Body of pancreas (tissue), 4 donors: Measurements from ENCODE around the gene RFX1. TPM values are rescaled to one million over a fixed set of nuclear protein-coding genes. Genes with fewer than 3 reads are reported as not detected.

Experiments
- ATAC-seq: fragments of 150-250 bp; one replicate; pipeline ENCODE4 v1.9.1; 2016
- DNase-seq, 4 donors: peaks; one replicate each; pipeline ENCODE4 v3.0.0-alpha.2; 2019
- H3K27ac ChIP-seq, 4 donors: fragments of 200-600 bp; sonication (generic); 1 replicate in 3 of 4; 2 replicates in 1 of 4; pipeline versions ENCODE4 v1.5.1 to v1.6.1; 2016 to 2019; ENCODE audit warnings: mild to moderate bottlenecking in 1 of 4, mixed read lengths in 1 of 4, moderate library complexity in 1 of 4
- H3K27me3 ChIP-seq, 2 donors: fragments of 200-600 bp; sonication (generic); one replicate each; pipeline ENCODE4 v1.6.0; 2016; ENCODE audit warnings: mild to moderate bottlenecking in 1 of 2
- H3K36me3 ChIP-seq, 2 donors: fragments of 200-600 bp; sonication (generic); replicated peaks in 1 of 2; 2 replicates each; pipeline ENCODE4 v1.5.1; 2016; ENCODE audit warnings: low read depth in 2 of 2; ENCODE audit not compliant: insufficient read depth in 1 of 2
- H3K4me1 ChIP-seq: fragments of 200-600 bp; sonication (generic); one replicate; pipeline ENCODE4 v1.6.0; 2016
- H3K4me3 ChIP-seq, 2 donors: fragments of 200-600 bp; sonication (generic); 1 replicate in 1 of 2; 2 replicates in 1 of 2; pipeline ENCODE4 v1.5.1; 2016 to 2019
- H3K9me3 ChIP-seq, 3 donors: fragments of 200-600 bp; sonication (generic); 1 replicate in 2 of 3; 2 replicates in 1 of 3; pipeline ENCODE4 v1.5.1; 2016
- POLR2A ChIP-seq, 3 donors: fragments of 450-650 bp; IDR thresholded peaks; one replicate each; pipeline ENCODE4 v1.6.1; 2016; ENCODE audit warnings: antibody characterized with exemption in 3 of 3, mild to moderate bottlenecking in 2 of 3
- WGBS, 2 donors: methylation state at CpG; one replicate each; pipeline ENCODE4 v1.1.5; 2017; 5-methylcytosine and 5-hydroxymethylcytosine counted together
- intact Hi-C: fragments of 100-400 bp; cut with DNase I; formaldehyde crosslinking; loops from one replicate; pipeline ENCODE4 v1.15.1; 2023
- total RNA-seq, 2 donors: library from RNA; depleted of rRNA; stranded (reverse); fragments of >200 nt; gene quantifications; one replicate each; pipeline ENCODE4 v1.1.0, GENCODE V29; 2016
- TF ChIP-seq, protein P1 (sequence below), 7 experiments: fragments of 450-650 bp in 4 of 7; fragments of 200-600 bp in 3 of 7; sonication (generic) in 3 of 7; IDR thresholded peaks; one replicate each; pipeline ENCODE4 v1.5.1; 2016 to 2019; ENCODE audit warnings: antibody characterized with exemption in 7 of 7

The RFX1 gene
- total RNA-seq, 2 donors from 2014 or later: 3.9 to 7.6 TPM

DNA sequence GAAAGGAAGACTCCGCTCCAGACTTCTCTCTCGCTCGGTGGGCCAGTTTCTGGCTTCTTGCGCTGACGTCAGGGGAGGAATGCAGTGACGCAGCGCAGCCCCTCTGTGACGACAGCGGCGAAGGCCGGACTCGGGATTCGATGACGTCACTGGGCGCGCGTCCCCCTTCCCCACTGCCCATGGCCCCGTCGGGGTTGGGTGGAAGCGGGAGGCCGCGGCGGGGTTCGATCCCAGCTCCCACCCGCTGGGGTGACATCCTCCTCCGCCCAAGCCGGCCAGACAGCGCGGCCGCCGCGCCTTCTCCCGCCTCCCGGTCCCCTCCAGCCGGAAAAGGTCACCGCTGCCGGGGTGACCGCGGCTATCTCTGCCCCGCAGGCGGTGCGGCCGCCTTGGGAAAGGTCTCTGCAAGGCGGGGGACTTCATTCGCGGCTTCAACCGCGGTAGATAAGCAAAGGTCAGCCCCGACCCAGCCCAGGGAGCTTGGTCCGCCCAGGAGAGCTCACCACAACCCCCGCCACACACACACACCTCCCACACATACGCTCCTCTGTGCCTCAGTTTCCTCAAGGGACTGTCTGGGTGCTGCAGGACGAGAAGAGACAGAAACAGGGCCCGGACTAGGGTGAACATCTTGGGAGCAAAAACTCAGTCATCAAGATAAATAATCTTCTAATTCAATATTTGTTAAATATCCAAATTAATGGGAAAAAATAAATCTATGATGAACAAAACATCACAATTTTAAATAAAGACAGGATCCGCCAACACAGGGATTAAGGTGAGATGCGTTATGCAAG is 844 bp upstream of the RFX1 start:
- H3K27ac ChIP-seq: peak overlapping the region; percentile 95 to 100 (median 100)
- WGBS, 2 donors: 4 to 6% methylated on average over 20 to 44 of the region's 56 CpGs
- H3K27me3 ChIP-seq: no peaks in the 10 kb centered on the region
- TF ChIP-seq, protein P1, sequence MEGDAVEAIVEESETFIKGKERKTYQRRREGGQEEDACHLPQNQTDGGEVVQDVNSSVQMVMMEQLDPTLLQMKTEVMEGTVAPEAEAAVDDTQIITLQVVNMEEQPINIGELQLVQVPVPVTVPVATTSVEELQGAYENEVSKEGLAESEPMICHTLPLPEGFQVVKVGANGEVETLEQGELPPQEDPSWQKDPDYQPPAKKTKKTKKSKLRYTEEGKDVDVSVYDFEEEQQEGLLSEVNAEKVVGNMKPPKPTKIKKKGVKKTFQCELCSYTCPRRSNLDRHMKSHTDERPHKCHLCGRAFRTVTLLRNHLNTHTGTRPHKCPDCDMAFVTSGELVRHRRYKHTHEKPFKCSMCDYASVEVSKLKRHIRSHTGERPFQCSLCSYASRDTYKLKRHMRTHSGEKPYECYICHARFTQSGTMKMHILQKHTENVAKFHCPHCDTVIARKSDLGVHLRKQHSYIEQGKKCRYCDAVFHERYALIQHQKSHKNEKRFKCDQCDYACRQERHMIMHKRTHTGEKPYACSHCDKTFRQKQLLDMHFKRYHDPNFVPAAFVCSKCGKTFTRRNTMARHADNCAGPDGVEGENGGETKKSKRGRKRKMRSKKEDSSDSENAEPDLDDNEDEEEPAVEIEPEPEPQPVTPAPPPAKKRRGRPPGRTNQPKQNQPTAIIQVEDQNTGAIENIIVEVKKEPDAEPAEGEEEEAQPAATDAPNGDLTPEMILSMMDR (IDR thresholded peaks at IDR 0.05): peak in 3 of 7 experiments; percentile 14 to 19 (median 19)
- TF ChIP-seq POLR2A (IDR thresholded peaks at IDR 0.05): peak; percentile 30 to 84 (median 79)
- DNase-seq (peak in 2 of 4 donors; percentile 87 to 88), ATAC-seq (peak; percentile 45)
- intact Hi-C loops: no loop called here
- peaks cover 37% of the 10 kb centered on the region for H3K4me1 ChIP-seq
- no peaks in the 10 kb centered on the region for H3K36me3 ChIP-seq
- H3K9me3 ChIP-seq: no peaks in the 10 kb centered on the region
- H3K4me3 ChIP-seq: peak overlapping the region; percentile 40 to 66

DNA sequence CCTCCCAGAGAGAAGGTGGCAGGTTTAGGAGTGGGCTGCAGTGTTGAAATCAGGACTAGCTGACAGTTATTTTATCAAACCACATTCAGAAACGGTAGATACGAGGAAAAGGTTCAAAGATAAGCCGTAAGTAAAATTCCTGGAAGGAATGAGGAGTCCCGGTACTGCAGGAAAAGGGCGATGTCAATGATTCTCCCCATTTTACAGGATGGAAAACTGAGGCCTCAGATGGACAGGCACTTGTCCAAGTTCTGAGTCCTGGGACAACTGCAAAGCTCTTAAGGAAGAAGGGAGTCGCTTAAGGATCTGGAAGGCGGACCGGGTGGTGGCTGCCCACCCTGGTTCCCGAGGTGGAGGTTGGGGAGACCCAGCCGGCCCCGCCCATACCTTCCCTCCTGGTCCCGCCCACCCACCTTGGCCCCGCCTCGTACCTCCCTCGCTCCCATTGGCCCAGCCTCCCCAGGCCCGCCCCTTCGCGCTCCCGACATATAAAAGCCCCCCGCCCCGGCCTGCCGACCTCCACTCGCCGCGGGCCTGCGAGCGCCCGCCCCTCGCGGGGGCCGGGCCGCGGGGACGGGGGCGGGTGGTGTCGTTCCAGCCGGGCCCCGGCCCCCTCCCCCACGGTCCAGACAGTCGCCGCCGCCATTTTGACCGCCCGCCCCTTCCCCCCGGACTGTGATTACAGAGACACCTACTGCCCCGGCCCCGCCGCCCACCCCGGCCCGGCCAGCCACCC is 603 bp downstream of the RFX1 start:
- intact Hi-C loops: no loop called here
- H3K27ac ChIP-seq: peak overlapping the region; percentile 95 to 100 (median 100)
- DNase-seq: peak; percentile 93 to 96 (median 94)
- WGBS, 2 donors: 3 to 7% methylated on average over 15 to 24 of the region's 50 CpGs
- no peaks in the 10 kb centered on the region for H3K36me3 ChIP-seq
- peak; percentile 62 for ATAC-seq
- H3K4me1 ChIP-seq: peaks cover 37% of the 10 kb centered on the region
- peak overlapping the region; percentile 42 to 50 for H3K4me3 ChIP-seq
- no peaks in the 10 kb centered on the region for H3K27me3 ChIP-seq
- no peaks in the 10 kb centered on the region for H3K9me3 ChIP-seq
- TF ChIP-seq, protein P1 (IDR thresholded peaks at IDR 0.05): no peak
- peak in 2 of 3 donors; percentile 23 to 33 for TF ChIP-seq POLR2A (IDR thresholded peaks at IDR 0.05)

- ATAC-seq (peak; percentile 12), DNase-seq (peak; percentile 74 to 83 (median 80))
- peak overlapping the region; percentile 95 to 100 (median 100) for H3K27ac ChIP-seq
- no peaks in the 10 kb centered on the region for H3K9me3 ChIP-seq
- no peaks in the 10 kb centered on the region for H3K27me3 ChIP-seq
- intact Hi-C loops: no loop called here
- TF ChIP-seq, protein P1 (IDR thresholded peaks at IDR 0.05): no peak
- TF ChIP-seq POLR2A (IDR thresholded peaks at IDR 0.05): peak in 2 of 3 donors; percentile 41 to 50
- peaks cover 37% of the 10 kb centered on the region for H3K4me1 ChIP-seq
- no peak overlapping the region for H3K4me3 ChIP-seq
- no peaks in the 10 kb centered on the region for H3K36me3 ChIP-seq
- 2 to 3% methylated on average over 14 of the region's 14 CpGs for WGBS, 2 donors
These were observed 1.3 kb downstream of the RFX1 start for GRCh38 chr19:14004619-14005348.

DNA sequence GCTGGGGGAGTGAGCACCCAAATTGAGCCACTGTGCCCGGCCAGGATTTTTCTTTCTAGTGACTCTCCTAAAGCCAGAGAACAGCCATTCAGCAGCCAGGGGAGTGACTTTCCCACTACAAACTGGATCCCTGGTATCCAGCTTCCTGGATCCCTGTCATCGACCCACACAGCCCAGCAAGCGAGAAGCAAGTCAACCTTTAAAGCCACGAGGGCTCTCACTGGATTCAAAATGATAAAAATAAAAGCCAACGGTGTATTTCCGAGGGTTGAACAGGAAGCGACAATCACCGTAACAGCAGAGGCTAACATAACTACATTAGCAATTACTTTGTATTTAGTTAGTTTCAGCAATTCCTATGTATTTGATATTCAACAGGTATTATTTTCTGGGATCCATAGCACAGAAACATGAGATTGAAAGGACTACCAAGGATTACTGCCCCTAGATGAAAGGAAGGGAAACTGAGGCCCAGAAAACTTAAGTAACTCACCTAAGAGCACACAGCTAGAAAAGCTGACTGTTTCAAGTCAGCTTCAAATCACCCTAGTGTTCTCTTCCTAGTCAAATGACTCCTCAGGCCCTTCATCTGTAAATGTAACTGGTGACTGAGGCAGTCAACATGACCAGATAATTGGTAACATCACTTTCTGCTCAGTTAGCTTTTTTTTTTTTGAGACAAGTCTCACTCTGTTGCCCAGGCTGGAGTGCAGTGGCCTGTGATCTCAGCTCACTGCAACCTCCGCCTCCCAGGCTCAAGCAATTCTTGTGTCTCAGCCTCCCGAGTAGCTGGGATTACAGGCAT is 2.7 kb downstream of the RFX1 start:
- no peak overlapping the region for H3K4me3 ChIP-seq
- peaks cover 41% of the 10 kb centered on the region for H3K4me1 ChIP-seq
- no peak for ATAC-seq
- peak overlapping the region in 3 of 4 donors; percentile 95 to 100 (median 99) for H3K27ac ChIP-seq
- intact Hi-C loops: no loop called here
- no peak for TF ChIP-seq POLR2A (IDR thresholded peaks at IDR 0.05)
- H3K27me3 ChIP-seq: no peaks in the 10 kb centered on the region
- no peak for DNase-seq
- WGBS, 2 donors: 56 to 60% methylated on average over 10 of the region's 10 CpGs
- no peaks in the 10 kb centered on the region for H3K9me3 ChIP-seq
- no peaks in the 10 kb centered on the region for H3K36me3 ChIP-seq
